Activated CD4-positive, alpha-beta T cell treated with anti-CD3 and anti-CD28 coated beads for 24 hours (primary cell): ENCODE measurements around the gene MAP2.
A peak's percentile ranks its signal among the peaks of the same experiment; 100 is the strongest.

Source experiments
- DNase-seq, 2 donors: peaks; one replicate each; pipeline ENCODE4 v3.0.0-alpha.2; 2020; ENCODE audit warnings: low read depth in 2 of 2

MAP2 gene, protein sequence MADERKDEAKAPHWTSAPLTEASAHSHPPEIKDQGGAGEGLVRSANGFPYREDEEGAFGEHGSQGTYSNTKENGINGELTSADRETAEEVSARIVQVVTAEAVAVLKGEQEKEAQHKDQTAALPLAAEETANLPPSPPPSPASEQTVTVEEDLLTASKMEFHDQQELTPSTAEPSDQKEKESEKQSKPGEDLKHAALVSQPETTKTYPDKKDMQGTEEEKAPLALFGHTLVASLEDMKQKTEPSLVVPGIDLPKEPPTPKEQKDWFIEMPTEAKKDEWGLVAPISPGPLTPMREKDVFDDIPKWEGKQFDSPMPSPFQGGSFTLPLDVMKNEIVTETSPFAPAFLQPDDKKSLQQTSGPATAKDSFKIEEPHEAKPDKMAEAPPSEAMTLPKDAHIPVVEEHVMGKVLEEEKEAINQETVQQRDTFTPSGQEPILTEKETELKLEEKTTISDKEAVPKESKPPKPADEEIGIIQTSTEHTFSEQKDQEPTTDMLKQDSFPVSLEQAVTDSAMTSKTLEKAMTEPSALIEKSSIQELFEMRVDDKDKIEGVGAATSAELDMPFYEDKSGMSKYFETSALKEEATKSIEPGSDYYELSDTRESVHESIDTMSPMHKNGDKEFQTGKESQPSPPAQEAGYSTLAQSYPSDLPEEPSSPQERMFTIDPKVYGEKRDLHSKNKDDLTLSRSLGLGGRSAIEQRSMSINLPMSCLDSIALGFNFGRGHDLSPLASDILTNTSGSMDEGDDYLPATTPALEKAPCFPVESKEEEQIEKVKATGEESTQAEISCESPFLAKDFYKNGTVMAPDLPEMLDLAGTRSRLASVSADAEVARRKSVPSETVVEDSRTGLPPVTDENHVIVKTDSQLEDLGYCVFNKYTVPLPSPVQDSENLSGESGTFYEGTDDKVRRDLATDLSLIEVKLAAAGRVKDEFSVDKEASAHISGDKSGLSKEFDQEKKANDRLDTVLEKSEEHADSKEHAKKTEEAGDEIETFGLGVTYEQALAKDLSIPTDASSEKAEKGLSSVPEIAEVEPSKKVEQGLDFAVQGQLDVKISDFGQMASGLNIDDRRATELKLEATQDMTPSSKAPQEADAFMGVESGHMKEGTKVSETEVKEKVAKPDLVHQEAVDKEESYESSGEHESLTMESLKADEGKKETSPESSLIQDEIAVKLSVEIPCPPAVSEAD (N-terminal part only)

DNA sequence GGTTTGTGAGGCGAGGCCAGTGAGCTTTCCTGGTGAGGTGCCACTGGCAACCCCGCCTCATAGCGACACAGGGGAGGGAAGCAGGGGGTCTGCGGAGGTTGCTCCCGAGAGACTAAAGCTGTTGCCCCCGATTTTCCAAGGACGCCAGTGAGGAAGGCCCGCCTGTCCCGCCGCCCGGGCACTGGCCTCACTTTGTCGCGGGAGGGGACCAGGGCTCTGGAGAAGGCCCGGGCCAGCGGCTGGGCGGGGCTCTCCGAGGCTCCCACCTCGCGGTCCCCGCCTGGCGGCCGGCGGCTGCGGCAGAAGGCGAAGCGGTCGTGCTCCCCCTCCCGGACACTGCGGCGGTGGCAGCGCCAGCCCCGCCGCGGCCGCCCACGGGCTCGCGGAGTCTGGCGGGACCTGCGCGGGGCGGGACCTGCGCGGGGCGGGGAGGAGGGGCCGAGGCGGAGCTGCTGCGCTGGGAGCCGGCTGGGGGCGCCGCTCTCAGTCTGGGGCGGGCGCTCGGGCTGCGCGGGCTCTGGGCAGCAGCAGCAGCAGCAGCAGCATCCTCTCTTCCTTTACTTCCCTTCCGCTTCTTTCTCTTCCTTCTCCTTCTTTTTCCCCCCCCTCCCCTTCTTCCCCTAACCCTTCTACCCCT lies at the start of gene MAP2:
Gene MAP2 (plus strand): TSS at position 486 of the 637 bp plus-strand sequence. CDS start 229,124 bp downstream, outside the sequence.
- peak; percentile 27 to 47 for DNase-seq

DNA sequence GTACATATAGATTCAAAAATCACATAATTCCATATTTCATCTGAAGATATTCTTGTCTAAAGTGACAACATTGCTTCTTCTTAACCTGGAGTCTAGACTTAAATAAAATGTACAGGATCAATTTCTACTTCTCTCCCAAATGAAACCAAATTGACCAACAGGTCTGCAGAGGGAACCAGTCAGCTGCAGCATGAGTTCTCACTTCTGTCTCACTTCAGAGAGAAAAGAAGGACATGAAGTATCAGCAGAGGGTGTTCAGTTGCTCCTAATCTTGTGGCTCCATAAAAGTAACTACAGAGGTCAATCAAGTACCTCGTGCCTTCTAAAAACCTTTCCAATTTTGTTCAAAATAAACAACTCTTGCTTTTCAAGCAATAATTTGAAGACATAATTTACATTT lies 47.2 kb upstream of the MAP2 start:
- no peak for DNase-seq

DNA sequence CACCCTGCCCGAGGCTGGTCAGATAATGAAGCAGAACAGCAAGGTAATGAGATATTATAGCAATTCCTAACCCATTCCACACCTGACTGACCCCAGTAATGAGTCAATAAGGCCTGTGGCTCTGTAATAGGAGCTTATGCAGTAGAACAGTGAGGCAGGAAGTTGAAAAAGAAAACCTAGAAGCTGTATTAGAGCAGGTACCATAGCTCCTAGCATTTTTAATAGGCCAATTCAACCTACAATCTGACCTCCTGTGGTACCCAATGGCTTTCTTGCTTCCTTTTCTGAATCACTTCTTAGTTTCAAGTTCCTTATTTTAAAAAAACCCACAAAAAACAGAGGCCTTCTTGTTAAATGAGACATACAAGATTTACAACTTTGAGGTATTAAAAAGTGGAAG lies 43.6 kb upstream of the MAP2 start:
- no peak for DNase-seq

DNA sequence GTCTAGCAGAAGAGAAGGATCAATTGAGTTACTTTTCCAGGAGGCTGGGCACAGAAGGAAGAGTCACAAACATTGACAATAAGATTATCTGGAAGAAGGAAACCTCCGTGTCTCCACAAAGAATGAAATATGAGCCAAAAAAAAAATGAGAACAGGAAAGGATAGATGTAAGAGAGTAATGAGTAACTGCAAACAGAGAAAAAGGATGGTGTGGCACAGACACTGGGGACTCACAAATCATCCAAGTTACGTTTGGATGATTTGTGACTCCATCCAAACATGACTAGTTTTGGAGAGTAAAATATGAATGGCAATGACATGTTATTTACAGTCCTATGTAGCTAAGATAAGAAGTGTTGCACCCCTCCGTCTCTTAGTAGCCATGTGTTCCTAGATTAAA lies 42.8 kb upstream of the MAP2 start:
- DNase-seq = no peak

DNA sequence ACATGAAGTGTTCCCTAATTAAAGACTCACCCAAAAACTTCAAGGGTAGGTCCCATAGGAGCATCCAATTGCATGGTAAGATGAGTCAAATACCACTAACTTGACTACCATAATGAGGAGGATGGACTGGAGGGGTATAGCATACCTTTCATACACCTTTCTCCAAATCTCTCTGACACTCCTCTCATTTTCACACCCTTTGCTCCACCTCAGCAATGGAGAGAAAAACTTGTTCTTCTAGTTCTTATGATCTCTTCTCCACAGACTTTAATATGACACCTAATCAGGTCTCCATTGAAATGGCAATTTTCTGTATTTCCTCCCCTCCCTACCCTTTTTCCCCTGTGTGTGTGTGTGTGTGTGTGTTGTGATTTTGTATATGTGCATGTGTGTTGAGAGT lies 41.1 kb upstream of the MAP2 start:
- DNase-seq = no peak

DNA sequence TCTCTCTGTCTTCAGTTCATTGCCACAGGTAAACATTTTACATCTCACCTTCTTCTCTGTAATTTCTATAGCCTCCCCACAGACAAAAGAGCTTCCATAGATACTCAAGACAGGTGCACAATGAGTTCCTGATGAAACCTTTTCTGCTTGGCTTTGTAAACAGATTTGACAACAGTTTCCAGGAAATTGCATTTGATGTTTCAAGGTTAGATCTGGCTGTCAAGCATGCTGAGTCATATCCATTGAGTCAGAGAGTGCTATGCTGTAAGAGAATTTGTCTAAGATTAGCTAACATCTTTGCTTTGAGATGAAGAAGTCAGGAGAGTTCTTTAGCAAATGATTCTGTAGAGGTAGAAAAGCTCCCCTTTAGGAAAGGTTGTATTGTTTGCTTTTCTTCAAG lies 40.6 kb upstream of the MAP2 start:
- no peak for DNase-seq

DNA sequence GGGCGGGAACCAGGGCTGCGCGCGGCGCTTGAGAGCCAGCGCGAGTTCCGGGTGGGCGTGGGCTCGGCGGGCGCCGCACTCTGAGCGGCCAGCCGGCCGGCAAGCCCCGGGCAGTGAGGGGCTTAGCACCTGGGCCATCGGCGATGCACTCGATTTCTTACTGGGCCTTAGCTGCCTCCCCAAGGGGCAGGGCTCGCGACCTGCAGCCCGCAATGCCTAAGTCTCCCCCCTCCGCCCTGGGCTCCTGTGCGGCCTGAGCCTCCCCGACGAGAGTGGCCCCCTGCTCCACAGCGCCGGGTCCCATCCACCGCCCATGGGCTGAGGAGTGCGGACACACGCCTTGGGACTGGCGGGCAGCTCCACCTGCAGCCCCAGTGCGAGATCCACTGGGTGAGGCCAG lies 36.5 kb upstream of the MAP2 start:
- DNase-seq = no peak

DNA sequence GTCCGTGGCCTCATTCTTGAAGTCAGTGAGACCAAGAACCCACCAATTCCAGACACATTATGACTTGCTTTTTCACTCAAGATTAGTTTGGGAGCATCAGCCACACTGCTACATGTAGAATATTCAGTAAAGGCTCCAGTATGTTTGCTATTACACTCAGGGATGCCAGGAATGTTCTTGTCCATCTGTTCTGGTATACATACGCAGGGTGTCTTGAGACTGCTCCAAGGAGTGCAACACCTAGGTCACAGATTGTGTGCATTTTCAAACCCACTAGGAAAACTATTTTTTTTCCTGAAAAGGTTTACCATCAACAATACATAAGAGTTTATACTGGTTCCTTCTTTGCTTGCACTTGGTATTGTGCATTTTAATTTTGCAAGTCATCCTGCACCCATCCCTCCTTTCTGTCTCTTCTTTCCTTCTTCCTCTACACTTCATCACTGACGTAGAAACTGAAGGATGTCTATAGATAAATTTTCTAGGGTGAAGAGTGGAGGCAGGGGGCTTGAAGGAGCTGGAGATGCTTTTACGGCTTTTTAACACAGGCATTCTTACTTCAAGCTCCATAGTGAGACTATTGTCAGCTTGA lies 35.3 kb upstream of the MAP2 start:
- DNase-seq = no peak

DNA sequence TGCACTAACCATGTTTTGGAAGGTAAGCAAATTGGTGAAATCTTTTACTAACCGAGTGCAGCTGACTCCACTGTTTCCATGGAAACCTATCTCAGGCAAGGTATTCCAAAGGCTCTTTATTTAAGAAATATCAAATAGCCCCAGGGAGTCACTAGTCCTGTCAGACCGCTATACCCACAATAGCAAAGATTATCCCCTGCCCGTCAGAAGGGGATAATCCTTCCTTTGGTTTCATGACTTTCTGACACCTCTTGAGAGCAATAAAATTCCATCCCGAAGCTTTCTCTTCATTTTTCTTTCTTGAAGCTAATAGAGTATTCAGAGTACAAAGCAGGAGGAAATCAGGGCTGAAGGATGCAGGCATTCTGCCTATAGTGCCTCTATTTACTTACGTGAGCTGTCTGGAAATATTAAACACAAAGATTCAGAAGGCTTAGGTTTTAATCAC lies 34.7 kb upstream of the MAP2 start:
- DNase-seq = no peak

DNA sequence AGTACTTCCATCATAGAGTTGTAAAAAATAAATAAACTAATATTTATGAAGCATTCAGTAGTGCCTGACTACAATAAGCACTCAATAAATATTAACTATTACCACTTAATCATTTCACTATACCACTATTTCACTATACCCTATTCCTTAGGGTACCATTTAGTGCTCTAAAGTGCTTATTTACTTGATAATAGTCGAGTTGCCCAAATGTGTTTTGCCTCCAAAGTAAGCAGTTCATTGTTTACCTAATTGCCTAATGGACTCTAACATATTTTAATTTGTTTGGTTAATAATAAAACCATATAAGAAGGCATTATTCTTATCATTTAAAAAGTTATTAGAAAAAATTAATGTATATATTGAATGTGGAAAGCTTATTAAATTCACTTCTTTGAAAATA lies 33.0 kb upstream of the MAP2 start:
- DNase-seq = no peak

DNA sequence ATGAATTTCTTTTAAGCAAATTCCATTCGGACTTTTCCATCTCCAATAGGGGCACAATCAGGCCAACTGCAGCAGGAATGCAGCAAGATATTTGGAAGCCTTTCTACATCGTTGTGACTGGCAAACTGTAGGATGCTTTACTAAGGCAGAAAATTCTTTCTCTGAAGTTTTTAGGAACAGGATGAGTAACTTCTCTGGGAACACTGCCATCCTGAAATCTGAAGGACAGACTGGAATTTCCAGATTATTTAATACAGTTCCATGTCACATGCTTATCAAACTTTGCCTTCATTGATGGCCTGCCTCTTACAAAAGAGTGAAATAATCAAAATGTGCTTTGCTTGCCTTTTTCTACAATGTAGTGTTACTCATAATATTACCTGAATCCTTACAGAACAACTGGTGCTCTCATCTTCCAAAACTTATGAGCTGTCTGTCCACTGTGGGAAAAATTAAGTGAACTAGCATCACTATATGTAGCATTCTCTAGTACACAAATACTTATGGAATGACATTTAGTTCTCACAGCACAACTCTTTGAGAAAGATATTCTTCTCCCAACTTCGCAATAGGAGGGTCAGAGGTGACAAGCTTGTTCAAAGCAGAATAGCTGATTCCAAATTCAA lies 32.0 kb upstream of the MAP2 start:
- no peak for DNase-seq

DNA sequence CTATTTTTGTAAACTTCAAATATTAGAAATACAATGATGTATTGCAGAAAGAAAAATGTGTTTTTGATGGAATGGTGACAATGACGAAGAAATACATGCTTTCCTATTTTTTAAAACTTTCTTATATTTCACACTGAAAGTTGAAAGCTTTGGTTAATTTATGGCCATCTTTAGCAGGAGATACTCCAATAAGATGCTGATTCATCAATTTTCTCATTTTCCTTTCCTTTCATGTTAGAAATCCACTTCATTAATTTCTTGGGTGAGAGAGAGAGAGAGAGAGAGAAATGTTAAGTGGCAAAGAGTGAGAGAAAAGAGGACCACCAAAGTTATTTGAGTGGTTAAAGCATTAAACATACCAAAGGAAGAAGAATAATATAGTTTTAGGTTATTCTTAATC lies 28.6 kb upstream of the MAP2 start:
- no peak for DNase-seq

DNA sequence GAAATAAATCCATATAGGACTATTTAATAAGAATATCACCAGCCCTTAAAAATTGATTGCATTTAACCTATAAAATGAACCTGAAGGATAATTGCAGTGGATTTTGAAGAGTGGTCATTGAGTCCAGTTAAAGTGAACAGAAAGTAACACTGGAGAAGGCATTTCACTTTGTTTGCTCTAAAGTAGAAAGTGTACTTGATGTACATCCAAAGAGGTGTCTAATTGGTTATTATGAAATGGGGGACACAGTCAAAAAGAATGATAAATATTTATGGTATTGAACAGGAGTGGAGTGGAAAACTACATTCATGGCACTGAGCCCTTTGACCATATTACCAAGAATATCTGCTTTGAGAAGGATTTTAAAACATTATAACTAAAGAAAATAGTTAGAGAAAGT lies 28.2 kb upstream of the MAP2 start:
- no peak for DNase-seq

DNA sequence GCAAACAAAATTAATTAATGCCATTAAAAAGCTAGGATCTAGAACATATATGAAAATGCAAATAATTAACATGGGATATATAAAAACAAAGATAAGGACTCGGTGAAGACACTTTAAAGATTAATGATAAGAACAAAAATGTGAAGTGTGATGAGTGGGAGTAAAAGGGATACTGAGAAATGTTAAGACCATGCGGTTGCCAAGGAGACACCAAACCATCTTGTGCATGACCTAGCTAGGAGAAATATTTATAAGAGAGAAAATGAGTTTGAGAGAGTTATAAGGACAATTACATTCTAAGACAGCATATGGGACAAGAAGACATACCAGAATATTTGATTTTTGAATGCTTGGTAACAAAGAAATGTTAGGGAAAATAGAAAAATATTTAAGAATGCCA lies 25.4 kb upstream of the MAP2 start:
- DNase-seq = no peak

DNA sequence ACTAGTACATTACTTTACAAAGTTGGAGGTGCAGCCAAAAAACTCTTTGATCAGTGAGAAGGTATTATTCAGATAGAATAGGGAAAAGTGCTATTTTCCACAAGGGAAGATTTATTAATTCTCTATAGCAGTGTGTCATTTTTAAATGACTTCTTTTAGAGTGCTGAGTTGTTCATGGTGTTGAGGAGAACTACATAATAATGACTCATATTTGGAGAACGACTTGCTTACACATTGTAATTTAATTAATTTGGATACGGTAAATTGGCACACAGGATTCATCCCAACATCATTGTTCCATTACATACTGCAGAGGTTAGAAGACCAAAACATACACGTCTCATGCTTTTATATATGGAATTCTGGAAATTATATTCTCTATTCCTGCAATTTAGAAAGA lies 22.1 kb upstream of the MAP2 start:
- no peak for DNase-seq

DNA sequence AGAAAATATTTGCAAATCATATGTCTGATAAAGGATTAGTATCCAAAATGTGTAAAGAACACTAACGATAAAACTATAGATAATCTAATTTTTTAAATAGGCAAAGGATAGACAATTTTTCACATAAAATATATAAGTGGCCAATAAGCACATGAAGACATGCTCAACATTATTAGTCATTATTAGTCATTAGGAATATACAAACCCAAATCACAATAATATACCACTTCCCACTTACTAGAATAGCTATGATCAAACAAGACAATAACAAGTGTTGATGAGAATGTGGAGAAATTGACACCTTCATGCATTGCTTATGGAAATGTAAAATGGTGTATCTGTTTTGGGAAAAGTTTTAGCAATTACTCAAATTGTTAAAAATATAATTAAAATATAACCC lies 12.6 kb upstream of the MAP2 start:
- no peak for DNase-seq

DNA sequence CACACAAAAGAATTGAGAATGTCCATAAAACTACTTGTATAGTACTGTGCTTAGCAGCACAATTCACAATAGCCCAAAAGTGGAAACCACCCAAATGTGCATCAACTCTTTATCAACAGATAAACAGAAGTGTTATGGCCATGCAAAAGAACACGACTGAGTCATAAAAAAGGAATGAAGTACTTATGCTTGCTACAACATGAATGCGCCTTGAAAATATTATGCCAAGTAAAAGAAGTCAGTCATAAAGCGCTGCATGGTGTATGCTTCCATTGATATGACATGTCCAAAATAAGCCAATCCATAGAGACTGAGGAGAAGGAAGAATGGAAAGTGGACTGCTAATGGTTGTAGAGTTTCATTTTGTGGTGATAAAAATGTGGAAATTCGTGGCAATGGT lies 12.1 kb upstream of the MAP2 start:
- no peak for DNase-seq

DNA sequence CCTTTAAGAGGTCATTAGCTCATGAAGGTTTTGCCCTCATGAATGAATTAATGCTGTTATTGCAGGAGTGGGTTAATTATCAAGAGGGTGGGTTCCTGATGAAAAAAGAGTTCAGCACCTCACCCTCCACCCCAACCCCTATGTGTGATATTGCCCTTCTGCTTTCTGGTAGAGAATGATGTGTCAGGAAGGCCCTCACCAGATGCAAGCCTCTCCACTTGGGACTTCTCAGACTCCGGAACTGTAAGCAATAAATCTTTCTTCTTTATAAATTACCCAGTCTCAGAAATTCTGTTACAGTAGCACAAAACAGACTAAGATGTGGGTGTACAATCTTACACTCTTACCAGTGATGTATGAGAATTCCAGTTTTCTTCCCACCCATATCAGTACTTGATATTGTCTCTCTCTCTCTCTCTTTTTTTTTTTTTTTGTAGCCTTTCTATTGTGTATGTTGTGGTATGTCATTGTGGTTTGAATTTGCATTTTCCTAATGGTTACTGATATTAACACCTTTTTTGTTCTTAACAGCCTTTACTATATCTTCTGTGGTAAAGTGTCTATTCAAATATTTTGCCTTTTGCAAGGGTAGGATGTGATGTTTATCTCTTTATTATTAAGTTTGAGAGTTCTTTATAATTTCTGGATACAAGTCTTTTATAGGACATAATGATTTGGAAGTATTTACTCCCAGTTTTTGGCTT lies 10.4 kb upstream of the MAP2 start:
- DNase-seq = no peak

DNA sequence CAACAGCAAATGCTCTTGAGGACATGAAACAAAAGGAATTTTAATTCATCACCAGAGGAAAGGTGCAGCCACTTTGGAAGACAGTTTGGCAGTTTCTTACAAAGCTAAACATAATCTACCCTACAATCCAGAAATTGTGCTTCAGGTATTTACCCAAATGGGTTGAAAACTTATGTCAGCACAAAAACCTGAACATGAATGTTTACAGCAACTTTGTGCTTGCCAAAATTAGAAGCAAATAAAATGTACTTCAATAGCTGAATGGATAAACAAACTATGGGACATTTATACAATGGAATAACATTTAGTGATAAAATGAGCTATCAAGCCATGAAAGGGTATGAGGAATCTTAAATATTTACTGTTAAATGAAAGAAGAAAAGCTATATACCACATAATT lies 6.9 kb upstream of the MAP2 start:
- DNase-seq = no peak

DNA sequence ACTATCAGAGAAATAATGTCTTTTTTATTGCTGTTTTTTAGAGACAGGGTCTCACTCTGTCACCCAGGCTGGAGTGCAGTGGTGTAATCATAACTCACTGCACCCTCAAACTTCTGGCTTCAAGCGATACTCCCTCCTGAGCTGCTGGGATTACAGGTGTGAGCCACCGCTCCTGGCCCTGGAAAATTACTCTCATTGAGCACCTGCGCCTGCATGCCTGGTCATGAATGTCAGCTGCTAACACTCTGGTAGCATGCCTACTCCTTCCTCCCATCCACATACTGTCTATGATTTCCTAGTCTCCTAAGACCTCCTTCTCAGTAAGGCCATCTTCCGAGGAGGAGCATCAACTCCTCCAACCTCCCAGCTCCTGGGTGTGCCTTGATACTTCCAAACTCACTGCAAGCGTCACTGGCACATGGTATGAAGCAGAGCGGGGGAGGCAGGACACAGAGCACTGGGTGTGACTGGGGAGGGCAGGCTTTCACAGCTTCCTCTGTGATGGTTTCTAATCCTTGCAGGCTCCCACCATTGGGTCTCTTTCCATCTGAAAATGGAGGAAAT lies 1.6 kb upstream of the MAP2 start:
- no peak for DNase-seq
